ENCODE measurements around the gene PARD6A. TPM values are rescaled to one million over a fixed set of nuclear protein-coding genes. Genes with fewer than 3 reads are reported as not detected.

Gene PARD6A
- total RNA-seq, 1 experiment from 2014 or later, result 5.6 TPM

DNA sequence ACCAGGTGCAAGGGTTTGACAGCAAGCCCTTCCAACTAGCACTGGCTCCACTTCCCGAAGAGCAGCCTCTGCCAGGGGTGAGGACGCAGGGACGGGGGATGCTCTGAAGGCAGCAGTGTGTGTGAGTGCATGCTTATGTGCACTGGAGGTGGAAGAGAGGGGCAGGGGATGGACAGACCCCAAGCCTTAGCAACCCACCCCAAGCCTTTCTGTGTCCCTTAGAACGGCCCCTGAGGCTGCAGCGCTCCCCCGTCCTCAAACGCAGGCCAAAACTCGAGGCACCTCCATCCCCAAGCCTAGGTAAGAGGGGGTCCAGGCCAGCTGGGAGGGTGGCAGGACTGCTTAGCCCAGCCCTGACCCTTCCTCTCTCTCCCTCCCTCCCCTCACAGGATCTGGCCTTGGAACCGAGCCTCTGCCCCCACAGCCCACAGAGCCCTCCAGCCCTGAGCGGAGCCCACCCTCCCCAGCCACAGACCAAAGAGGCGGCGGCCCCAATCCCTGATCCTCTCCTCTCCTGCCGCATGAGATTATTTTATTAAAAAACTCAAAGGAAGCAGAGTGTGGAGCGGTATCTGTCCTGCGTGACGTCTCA, 3.6 kb upstream of the PARD6A start:
- peaks cover 3 to 25% of the 10 kb centered on the region in 2 experiments; a peak in 3 of 4 replicates for H3K4me1 ChIP-seq (ENCODE audit: control insufficient read depth in 1 of 2, insufficient read depth in 2 of 2, low read length in 2 of 2)
- TF ChIP-seq POLR2AphosphoS5 (IDR thresholded peaks at IDR 0.05; ENCODE audit: low read depth, low read length), result no peak
- no peak for TF ChIP-seq EZH2 (IDR thresholded peaks at IDR 0.05)
- TF ChIP-seq ELF1 (IDR thresholded peaks at IDR 0.05; ENCODE audit: borderline replicate concordance, low read depth), result no peak
- TF ChIP-seq, protein P1, sequence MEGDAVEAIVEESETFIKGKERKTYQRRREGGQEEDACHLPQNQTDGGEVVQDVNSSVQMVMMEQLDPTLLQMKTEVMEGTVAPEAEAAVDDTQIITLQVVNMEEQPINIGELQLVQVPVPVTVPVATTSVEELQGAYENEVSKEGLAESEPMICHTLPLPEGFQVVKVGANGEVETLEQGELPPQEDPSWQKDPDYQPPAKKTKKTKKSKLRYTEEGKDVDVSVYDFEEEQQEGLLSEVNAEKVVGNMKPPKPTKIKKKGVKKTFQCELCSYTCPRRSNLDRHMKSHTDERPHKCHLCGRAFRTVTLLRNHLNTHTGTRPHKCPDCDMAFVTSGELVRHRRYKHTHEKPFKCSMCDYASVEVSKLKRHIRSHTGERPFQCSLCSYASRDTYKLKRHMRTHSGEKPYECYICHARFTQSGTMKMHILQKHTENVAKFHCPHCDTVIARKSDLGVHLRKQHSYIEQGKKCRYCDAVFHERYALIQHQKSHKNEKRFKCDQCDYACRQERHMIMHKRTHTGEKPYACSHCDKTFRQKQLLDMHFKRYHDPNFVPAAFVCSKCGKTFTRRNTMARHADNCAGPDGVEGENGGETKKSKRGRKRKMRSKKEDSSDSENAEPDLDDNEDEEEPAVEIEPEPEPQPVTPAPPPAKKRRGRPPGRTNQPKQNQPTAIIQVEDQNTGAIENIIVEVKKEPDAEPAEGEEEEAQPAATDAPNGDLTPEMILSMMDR (IDR thresholded peaks at IDR 0.05 in 2 of 3, conservative IDR thresholded peaks at IDR 0.05 in 1 of 3; ENCODE audit: borderline replicate concordance in 1 of 3, insufficient read depth in 1 of 3, low read depth in 2 of 3, low read length in 2 of 3), result no peak
- no peak for TF ChIP-seq EZH2phosphoT487 (IDR thresholded peaks at IDR 0.05; ENCODE audit: borderline replicate concordance)
- TF ChIP-seq JUND (IDR thresholded peaks at IDR 0.05), result no peak
- TF ChIP-seq SRF (IDR thresholded peaks at IDR 0.05; ENCODE audit: low read depth), result no peak
- TF ChIP-seq, protein P2, sequence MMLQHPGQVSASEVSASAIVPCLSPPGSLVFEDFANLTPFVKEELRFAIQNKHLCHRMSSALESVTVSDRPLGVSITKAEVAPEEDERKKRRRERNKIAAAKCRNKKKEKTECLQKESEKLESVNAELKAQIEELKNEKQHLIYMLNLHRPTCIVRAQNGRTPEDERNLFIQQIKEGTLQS (IDR thresholded peaks at IDR 0.05), result no peak
- TF ChIP-seq ZNF274 (IDR thresholded peaks at IDR 0.05; ENCODE audit: low read depth, low read length), result no peak
- no peak for TF ChIP-seq CEBPB (IDR thresholded peaks at IDR 0.05; ENCODE audit: low read depth)
- TF ChIP-seq, protein P3, sequence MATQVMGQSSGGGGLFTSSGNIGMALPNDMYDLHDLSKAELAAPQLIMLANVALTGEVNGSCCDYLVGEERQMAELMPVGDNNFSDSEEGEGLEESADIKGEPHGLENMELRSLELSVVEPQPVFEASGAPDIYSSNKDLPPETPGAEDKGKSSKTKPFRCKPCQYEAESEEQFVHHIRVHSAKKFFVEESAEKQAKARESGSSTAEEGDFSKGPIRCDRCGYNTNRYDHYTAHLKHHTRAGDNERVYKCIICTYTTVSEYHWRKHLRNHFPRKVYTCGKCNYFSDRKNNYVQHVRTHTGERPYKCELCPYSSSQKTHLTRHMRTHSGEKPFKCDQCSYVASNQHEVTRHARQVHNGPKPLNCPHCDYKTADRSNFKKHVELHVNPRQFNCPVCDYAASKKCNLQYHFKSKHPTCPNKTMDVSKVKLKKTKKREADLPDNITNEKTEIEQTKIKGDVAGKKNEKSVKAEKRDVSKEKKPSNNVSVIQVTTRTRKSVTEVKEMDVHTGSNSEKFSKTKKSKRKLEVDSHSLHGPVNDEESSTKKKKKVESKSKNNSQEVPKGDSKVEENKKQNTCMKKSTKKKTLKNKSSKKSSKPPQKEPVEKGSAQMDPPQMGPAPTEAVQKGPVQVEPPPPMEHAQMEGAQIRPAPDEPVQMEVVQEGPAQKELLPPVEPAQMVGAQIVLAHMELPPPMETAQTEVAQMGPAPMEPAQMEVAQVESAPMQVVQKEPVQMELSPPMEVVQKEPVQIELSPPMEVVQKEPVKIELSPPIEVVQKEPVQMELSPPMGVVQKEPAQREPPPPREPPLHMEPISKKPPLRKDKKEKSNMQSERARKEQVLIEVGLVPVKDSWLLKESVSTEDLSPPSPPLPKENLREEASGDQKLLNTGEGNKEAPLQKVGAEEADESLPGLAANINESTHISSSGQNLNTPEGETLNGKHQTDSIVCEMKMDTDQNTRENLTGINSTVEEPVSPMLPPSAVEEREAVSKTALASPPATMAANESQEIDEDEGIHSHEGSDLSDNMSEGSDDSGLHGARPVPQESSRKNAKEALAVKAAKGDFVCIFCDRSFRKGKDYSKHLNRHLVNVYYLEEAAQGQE (IDR thresholded peaks at IDR 0.05; ENCODE audit: low read depth), result no peak
- TF ChIP-seq, protein P4, sequence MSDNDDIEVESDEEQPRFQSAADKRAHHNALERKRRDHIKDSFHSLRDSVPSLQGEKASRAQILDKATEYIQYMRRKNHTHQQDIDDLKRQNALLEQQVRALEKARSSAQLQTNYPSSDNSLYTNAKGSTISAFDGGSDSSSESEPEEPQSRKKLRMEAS (IDR thresholded peaks at IDR 0.05), result no peak
- TF ChIP-seq ZFX (IDR thresholded peaks at IDR 0.05), result no peak
- TF ChIP-seq YY1 (IDR thresholded peaks at IDR 0.05; ENCODE audit: extremely low read depth, insufficient replicate concordance, low read depth, low read length), result no peak
- TF ChIP-seq EGR1 (IDR thresholded peaks at IDR 0.05; ENCODE audit: low read depth), result no peak
- no peaks in the 10 kb centered on the region for H3K27me3 ChIP-seq (ENCODE audit: insufficient read depth, low read length)
- H3K36me3 ChIP-seq (ENCODE audit: control insufficient read depth in 1 of 2, insufficient read depth in 2 of 2, low read length in 2 of 2), result peaks cover 0 to 6% of the 10 kb centered on the region in 2 experiments; a peak in 1 of 4 replicates
- H3K9ac ChIP-seq (ENCODE audit: low read length), result no peak overlapping the region
- H3K9me2 ChIP-seq (ENCODE audit: insufficient read depth), result no peaks in the 10 kb centered on the region
- H4K20me1 ChIP-seq (ENCODE audit: insufficient read depth), result no peaks in the 10 kb centered on the region
- BruUV-seq (replicated peaks), result no TSS peak
- H3K4me2 ChIP-seq (ENCODE audit: low read length), result no peak overlapping the region
- ChIA-PET RAD21 (ENCODE audit: low non-redundant PET in 1 of 2, low total read pairs in 2 of 2, uncharacterized antibody in 2 of 2, unreplicated experiment in 2 of 2) (no interaction called here), POLR2A (no interaction called here), CTCF (no interaction called here)
- no peaks in the 10 kb centered on the region for H3K9me3 ChIP-seq (ENCODE audit: control insufficient read depth in 1 of 2, insufficient read depth in 1 of 2, low read depth in 1 of 2, low read length in 2 of 2)
- no peak overlapping the region for H2AFZ ChIP-seq (ENCODE audit: low read depth, low read length, poor library complexity, severe bottlenecking)
- ATAC-seq, result no peak
- no peak overlapping the region for H3K27ac ChIP-seq (ENCODE audit: low read depth, low read length)
- H3K79me2 ChIP-seq (ENCODE audit: insufficient read depth, low read length), result peaks cover 21% of the 10 kb centered on the region; the same call in 1 of the 2 replicates
- no peak for DNase-seq (ENCODE audit: low read depth, low spot score)
- H3K4me3 ChIP-seq (replicated peaks in 1 of 2; ENCODE audit: low read depth in 1 of 2, low read length in 2 of 2), result no peak overlapping the region
- intact Hi-C loops (cut with micrococcal nuclease), result no loop called here

All from HCT116 (cell line).